GM23338 (cell line): ENCODE measurements around the gene KIAA1328. TPM values are rescaled to one million over a fixed set of nuclear protein-coding genes. Genes with fewer than 3 reads are reported as not detected.

Experiments
- ATAC-seq: fragments of 200-7000 bp; cut with Tn5 transposase; 3 replicates; pipeline ENCODE4 v1.9.1; 2020
- DNase-seq: peaks from one replicate; pipeline ENCODE4 v3.0.0-alpha.2; 2015; ENCODE audit warnings: low spot score
- H2AFZ ChIP-seq: fragments of 200-600 bp; sonication (generic); 2 replicates; pipeline ENCODE4 v1.8.0; 2016; ENCODE audit warnings: antibody characterized with exemption, mild to moderate bottlenecking, moderate library complexity
- H3F3A ChIP-seq: fragments of 200-600 bp; sonication (generic); replicated peaks from 2 replicates; pipeline ENCODE4 v1.8.0; 2017; ENCODE audit warnings: antibody characterized with exemption, mixed run types, low read depth
- H3K27ac ChIP-seq: fragments of 200-600 bp; sonication (generic); 2 replicates; pipeline ENCODE4 v1.6.1; 2016; ENCODE audit warnings: low read depth
- H3K27me3 ChIP-seq: fragments of 200-600 bp; sonication (generic); 2 replicates; pipeline ENCODE4 v1.8.0; 2016; ENCODE audit warnings: mild to moderate bottlenecking, mixed run types, moderate library complexity; ENCODE audit not compliant: insufficient read depth
- H3K36me3 ChIP-seq: fragments of 200-600 bp; sonication (generic); 2 replicates; pipeline ENCODE4 v1.8.0; 2016; ENCODE audit warnings: mild to moderate bottlenecking; ENCODE audit not compliant: insufficient read depth
- H3K4me1 ChIP-seq: fragments of 200-600 bp; sonication (generic); 2 replicates; pipeline ENCODE4 v1.8.0; 2016; ENCODE audit warnings: mild to moderate bottlenecking, moderate library complexity; ENCODE audit not compliant: insufficient read depth
- H3K4me2 ChIP-seq: fragments of 200-600 bp; sonication (generic); 2 replicates; pipeline ENCODE4 v1.7.1; 2017; ENCODE audit warnings: mixed run types
- H3K4me3 ChIP-seq: fragments of 200-600 bp; sonication (generic); 2 replicates; pipeline ENCODE4 v1.6.1; 2016; ENCODE audit warnings: mixed run types
- H3K79me2 ChIP-seq: fragments of 200-600 bp; sonication (generic); replicated peaks from 2 replicates; pipeline ENCODE4 v1.8.0; 2017; ENCODE audit warnings: mild to moderate bottlenecking; ENCODE audit not compliant: insufficient read depth
- H3K9me2 ChIP-seq: fragments of 200-600 bp; sonication (generic); 2 replicates; pipeline ENCODE4 v1.8.0; 2017; ENCODE audit not compliant: insufficient read depth
- H4K20me1 ChIP-seq: fragments of 200-600 bp; sonication (generic); replicated peaks from 2 replicates; pipeline ENCODE4 v1.8.0; 2017; ENCODE audit warnings: mild to moderate bottlenecking; ENCODE audit not compliant: insufficient read depth
- H3K27ac Mint-ChIP-seq: 2 replicates; pipeline ENCODE4 v1.8.0; 2020; ENCODE audit warnings: inconsistent platforms, mild to moderate bottlenecking, moderate library complexity, mixed read lengths
- H3K27me3 Mint-ChIP-seq: 3 replicates; pipeline ENCODE4 v1.8.0; 2022; ENCODE audit warnings: low read depth, mild to moderate bottlenecking, moderate library complexity, mixed read lengths, inconsistent platforms; ENCODE audit not compliant: insufficient read depth, poor library complexity
- H3K36me3 Mint-ChIP-seq: 3 replicates; pipeline ENCODE4 v1.8.0; 2021; ENCODE audit warnings: low read depth, mild to moderate bottlenecking, inconsistent platforms, moderate library complexity, mixed read lengths
- H3K4me1 Mint-ChIP-seq: 3 replicates; pipeline ENCODE4 v1.8.0; 2020; ENCODE audit warnings: mild to moderate bottlenecking, inconsistent platforms, mixed read lengths
- H3K4me3 Mint-ChIP-seq: 3 replicates; pipeline ENCODE4 v1.8.0; 2021; ENCODE audit warnings: moderate library complexity, mild to moderate bottlenecking, inconsistent platforms, mixed read lengths
- H3K9me3 Mint-ChIP-seq: 3 replicates; pipeline ENCODE4 v1.8.0; 2020; ENCODE audit warnings: moderate library complexity, mild to moderate bottlenecking, inconsistent platforms, mixed read lengths
- CREB1 ChIP-seq: fragments of 250-450 bp; sonication (Bioruptor Pico); IDR thresholded peaks from 2 replicates; pipeline ENCODE4 v1.5.0; 2020; ENCODE audit warnings: low read depth, mild to moderate bottlenecking, moderate library complexity
- EZH2 ChIP-seq: fragments of 200-600 bp; sonication (generic); IDR thresholded peaks from one replicate; pipeline ENCODE4 v1.8.0; 2017; ENCODE audit warnings: antibody characterized with exemption, mild to moderate bottlenecking, low read depth; ENCODE audit not compliant: unreplicated experiment
- EZH2phosphoT487 ChIP-seq: fragments of 200-600 bp; sonication (generic); IDR thresholded peaks from one replicate; pipeline ENCODE4 v1.8.1; 2018; ENCODE audit warnings: antibody characterized with exemption; ENCODE audit not compliant: unreplicated experiment
- JUNB ChIP-seq: IDR thresholded peaks from one replicate; pipeline ENCODE4 v1.6.1; 2016; ENCODE audit warnings: antibody characterized with exemption; ENCODE audit not compliant: unreplicated experiment
- NANOG ChIP-seq: IDR thresholded peaks from 2 replicates; pipeline ENCODE4 v1.6.1; 2016; ENCODE audit warnings: antibody characterized with exemption, borderline replicate concordance
- POLR2AphosphoS5 ChIP-seq: IDR thresholded peaks from 2 replicates; pipeline ENCODE4 v1.6.1; 2016; ENCODE audit warnings: antibody characterized with exemption, low read depth
- STAT1 ChIP-seq: IDR thresholded peaks from one replicate; pipeline ENCODE4 v1.6.1; 2016; ENCODE audit warnings: antibody characterized with exemption; ENCODE audit not compliant: unreplicated experiment
- ZNF114 ChIP-seq: fragments of 250-450 bp; sonication (Bioruptor Pico); IDR thresholded peaks from 2 replicates; pipeline ENCODE4 v1.5.0; 2020; ENCODE audit warnings: mild to moderate bottlenecking, moderate library complexity
- ZNF331 ChIP-seq: fragments of 250-450 bp; sonication (Bioruptor Pico); IDR thresholded peaks from 2 replicates; pipeline ENCODE4 v1.5.0; 2020; ENCODE audit warnings: low read depth, mild to moderate bottlenecking, moderate library complexity
- polyA plus RNA-seq: library from polyadenylated mRNA; unstranded; fragments of >200 nt; fragmentation: Nextera tagmentation; extraction: Ambion mirVana; gene quantifications from 2 replicates; pipeline ENCODE4 v1.2.1, GENCODE V29; 2016
- total RNA-seq: library from RNA; depleted of rRNA; stranded (reverse); fragments of >200 nt; shearing (Covaris generic); gene quantifications from 2 replicates; pipeline ENCODE4 v1.2.3, GENCODE V29; 2014
- TF ChIP-seq, protein P1 (sequence below): fragments of 250-450 bp; sonication (Bioruptor Pico); IDR thresholded peaks from 2 replicates; pipeline ENCODE4 v1.5.0; 2020; ENCODE audit warnings: mild to moderate bottlenecking, moderate library complexity
- TF ChIP-seq, protein P2 (sequence below): IDR thresholded peaks from 2 replicates; pipeline ENCODE4 v1.6.1; 2016; ENCODE audit warnings: antibody characterized with exemption
- TF ChIP-seq, protein P3 (sequence below): IDR thresholded peaks from one replicate; pipeline ENCODE4 v1.6.1; 2018; ENCODE audit warnings: antibody characterized with exemption; ENCODE audit not compliant: unreplicated experiment
- TF ChIP-seq, protein P4 (sequence below), 2 experiments: fragments of 200-600 bp in 1 of 2; sonication (generic) in 1 of 2; conservative IDR thresholded peaks; 2 replicates each; pipeline versions ENCODE4 v1.5.1 to v1.6.1; 2016 to 2017; ENCODE audit warnings: antibody characterized with exemption in 2 of 2, low read depth in 2 of 2, mild to moderate bottlenecking in 2 of 2, moderate library complexity in 1 of 2

Gene KIAA1328
- total and polyA plus RNA-seq, 2 experiments from 2014 or later = 5.2 to 8.4 TPM

DNA sequence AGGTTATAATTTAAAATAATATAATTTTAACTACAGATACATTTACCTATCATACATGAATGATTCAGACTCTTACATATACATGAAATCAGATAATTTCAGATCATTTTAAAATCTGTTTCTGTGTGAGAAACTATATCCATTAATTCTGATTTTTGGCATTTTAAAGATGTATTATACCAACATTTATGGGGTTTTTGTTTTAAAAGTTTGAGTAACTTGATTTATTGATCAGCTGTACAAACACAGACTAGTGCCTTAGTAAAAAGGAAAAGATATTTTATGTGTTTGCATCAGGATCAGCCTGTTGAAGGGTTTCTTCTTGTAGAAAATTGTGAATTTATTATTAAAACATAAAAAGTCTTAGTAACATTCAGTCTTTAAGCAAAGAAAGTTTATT, 59.9 kb downstream of the KIAA1328 start:
- DNase-seq = no peak
- H3K4me3 ChIP-seq = no peak overlapping the region

More for the DNA sequence above, 59.9 kb downstream of the KIAA1328 start:
- H3F3A ChIP-seq = no peaks in the 10 kb centered on the region
- TF ChIP-seq, protein P1, sequence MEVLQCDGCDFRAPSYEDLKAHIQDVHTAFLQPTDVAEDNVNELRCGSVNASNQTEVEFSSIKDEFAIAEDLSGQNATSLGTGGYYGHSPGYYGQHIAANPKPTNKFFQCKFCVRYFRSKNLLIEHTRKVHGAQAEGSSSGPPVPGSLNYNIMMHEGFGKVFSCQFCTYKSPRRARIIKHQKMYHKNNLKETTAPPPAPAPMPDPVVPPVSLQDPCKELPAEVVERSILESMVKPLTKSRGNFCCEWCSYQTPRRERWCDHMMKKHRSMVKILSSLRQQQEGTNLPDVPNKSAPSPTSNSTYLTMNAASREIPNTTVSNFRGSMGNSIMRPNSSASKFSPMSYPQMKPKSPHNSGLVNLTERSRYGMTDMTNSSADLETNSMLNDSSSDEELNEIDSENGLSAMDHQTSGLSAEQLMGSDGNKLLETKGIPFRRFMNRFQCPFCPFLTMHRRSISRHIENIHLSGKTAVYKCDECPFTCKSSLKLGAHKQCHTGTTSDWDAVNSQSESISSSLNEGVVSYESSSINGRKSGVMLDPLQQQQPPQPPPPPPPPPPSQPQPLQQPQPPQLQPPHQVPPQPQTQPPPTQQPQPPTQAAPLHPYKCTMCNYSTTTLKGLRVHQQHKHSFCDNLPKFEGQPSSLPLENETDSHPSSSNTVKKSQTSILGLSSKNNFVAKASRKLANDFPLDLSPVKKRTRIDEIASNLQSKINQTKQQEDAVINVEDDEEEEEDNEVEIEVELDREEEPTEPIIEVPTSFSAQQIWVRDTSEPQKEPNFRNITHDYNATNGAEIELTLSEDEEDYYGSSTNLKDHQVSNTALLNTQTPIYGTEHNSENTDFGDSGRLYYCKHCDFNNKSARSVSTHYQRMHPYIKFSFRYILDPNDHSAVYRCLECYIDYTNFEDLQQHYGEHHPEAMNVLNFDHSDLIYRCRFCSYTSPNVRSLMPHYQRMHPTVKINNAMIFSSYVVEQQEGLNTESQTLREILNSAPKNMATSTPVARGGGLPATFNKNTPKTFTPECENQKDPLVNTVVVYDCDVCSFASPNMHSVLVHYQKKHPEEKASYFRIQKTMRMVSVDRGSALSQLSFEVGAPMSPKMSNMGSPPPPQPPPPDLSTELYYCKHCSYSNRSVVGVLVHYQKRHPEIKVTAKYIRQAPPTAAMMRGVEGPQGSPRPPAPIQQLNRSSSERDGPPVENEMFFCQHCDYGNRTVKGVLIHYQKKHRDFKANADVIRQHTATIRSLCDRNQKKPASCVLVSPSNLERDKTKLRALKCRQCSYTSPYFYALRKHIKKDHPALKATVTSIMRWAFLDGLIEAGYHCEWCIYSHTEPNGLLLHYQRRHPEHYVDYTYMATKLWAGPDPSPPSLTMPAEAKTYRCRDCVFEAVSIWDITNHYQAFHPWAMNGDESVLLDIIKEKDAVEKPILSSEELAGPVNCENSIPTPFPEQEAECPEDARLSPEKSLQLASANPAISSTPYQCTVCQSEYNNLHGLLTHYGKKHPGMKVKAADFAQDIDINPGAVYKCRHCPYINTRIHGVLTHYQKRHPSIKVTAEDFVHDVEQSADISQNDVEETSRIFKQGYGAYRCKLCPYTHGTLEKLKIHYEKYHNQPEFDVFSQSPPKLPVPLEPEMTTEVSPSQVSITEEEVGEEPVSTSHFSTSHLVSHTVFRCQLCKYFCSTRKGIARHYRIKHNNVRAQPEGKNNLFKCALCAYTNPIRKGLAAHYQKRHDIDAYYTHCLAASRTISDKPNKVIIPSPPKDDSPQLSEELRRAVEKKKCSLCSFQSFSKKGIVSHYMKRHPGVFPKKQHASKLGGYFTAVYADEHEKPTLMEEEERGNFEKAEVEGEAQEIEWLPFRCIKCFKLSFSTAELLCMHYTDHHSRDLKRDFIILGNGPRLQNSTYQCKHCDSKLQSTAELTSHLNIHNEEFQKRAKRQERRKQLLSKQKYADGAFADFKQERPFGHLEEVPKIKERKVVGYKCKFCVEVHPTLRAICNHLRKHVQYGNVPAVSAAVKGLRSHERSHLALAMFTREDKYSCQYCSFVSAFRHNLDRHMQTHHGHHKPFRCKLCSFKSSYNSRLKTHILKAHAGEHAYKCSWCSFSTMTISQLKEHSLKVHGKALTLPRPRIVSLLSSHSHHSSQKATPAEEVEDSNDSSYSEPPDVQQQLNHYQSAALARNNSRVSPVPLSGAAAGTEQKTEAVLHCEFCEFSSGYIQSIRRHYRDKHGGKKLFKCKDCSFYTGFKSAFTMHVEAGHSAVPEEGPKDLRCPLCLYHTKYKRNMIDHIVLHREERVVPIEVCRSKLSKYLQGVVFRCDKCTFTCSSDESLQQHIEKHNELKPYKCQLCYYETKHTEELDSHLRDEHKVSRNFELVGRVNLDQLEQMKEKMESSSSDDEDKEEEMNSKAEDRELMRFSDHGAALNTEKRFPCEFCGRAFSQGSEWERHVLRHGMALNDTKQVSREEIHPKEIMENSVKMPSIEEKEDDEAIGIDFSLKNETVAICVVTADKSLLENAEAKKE (CRISPR knock-in tag) = no peak
- no peak for TF ChIP-seq CREB1 (CRISPR knock-in tag)
- TF ChIP-seq EZH2phosphoT487 = no peak
- TF ChIP-seq ZNF114 = no peak
- TF ChIP-seq STAT1 = no peak
- no peak for TF ChIP-seq JUNB
- TF ChIP-seq EZH2 = no peak
- TF ChIP-seq, protein P2, sequence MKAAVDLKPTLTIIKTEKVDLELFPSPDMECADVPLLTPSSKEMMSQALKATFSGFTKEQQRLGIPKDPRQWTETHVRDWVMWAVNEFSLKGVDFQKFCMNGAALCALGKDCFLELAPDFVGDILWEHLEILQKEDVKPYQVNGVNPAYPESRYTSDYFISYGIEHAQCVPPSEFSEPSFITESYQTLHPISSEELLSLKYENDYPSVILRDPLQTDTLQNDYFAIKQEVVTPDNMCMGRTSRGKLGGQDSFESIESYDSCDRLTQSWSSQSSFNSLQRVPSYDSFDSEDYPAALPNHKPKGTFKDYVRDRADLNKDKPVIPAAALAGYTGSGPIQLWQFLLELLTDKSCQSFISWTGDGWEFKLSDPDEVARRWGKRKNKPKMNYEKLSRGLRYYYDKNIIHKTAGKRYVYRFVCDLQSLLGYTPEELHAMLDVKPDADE = no peak
- TF ChIP-seq, protein P3, sequence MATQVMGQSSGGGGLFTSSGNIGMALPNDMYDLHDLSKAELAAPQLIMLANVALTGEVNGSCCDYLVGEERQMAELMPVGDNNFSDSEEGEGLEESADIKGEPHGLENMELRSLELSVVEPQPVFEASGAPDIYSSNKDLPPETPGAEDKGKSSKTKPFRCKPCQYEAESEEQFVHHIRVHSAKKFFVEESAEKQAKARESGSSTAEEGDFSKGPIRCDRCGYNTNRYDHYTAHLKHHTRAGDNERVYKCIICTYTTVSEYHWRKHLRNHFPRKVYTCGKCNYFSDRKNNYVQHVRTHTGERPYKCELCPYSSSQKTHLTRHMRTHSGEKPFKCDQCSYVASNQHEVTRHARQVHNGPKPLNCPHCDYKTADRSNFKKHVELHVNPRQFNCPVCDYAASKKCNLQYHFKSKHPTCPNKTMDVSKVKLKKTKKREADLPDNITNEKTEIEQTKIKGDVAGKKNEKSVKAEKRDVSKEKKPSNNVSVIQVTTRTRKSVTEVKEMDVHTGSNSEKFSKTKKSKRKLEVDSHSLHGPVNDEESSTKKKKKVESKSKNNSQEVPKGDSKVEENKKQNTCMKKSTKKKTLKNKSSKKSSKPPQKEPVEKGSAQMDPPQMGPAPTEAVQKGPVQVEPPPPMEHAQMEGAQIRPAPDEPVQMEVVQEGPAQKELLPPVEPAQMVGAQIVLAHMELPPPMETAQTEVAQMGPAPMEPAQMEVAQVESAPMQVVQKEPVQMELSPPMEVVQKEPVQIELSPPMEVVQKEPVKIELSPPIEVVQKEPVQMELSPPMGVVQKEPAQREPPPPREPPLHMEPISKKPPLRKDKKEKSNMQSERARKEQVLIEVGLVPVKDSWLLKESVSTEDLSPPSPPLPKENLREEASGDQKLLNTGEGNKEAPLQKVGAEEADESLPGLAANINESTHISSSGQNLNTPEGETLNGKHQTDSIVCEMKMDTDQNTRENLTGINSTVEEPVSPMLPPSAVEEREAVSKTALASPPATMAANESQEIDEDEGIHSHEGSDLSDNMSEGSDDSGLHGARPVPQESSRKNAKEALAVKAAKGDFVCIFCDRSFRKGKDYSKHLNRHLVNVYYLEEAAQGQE = no peak
- no peak for TF ChIP-seq NANOG
- TF ChIP-seq, protein P4, sequence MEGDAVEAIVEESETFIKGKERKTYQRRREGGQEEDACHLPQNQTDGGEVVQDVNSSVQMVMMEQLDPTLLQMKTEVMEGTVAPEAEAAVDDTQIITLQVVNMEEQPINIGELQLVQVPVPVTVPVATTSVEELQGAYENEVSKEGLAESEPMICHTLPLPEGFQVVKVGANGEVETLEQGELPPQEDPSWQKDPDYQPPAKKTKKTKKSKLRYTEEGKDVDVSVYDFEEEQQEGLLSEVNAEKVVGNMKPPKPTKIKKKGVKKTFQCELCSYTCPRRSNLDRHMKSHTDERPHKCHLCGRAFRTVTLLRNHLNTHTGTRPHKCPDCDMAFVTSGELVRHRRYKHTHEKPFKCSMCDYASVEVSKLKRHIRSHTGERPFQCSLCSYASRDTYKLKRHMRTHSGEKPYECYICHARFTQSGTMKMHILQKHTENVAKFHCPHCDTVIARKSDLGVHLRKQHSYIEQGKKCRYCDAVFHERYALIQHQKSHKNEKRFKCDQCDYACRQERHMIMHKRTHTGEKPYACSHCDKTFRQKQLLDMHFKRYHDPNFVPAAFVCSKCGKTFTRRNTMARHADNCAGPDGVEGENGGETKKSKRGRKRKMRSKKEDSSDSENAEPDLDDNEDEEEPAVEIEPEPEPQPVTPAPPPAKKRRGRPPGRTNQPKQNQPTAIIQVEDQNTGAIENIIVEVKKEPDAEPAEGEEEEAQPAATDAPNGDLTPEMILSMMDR (conservative IDR thresholded peaks at IDR 0.05; ENCODE audit: low read depth in 2 of 2) = no peak
- TF ChIP-seq POLR2AphosphoS5 = no peak
- no peak for TF ChIP-seq ZNF331 (CRISPR knock-in tag)
- Mint-ChIP-seq H3K9me3 (no peaks in the 10 kb centered on the region), H3K27ac (no peak overlapping the region), H3K27me3 (no peaks in the 10 kb centered on the region), H3K36me3 (no peaks in the 10 kb centered on the region), H3K4me1 (peaks cover 15% of the 10 kb centered on the region), H3K4me3 (no peak overlapping the region)
- no peaks in the 10 kb centered on the region for H3K79me2 ChIP-seq
- no peaks in the 10 kb centered on the region for H3K27me3 ChIP-seq
- H3K9me2 ChIP-seq = no peaks in the 10 kb centered on the region
- H2AFZ ChIP-seq = no peak overlapping the region
- no peaks in the 10 kb centered on the region for H3K36me3 ChIP-seq
- ATAC-seq = no peak
- H3K27ac ChIP-seq = no peak overlapping the region
- no peak overlapping the region for H3K4me2 ChIP-seq
- no peaks in the 10 kb centered on the region for H4K20me1 ChIP-seq
- H3K4me1 ChIP-seq = peaks cover 6% of the 10 kb centered on the region; the same call in 1 of the 2 replicates
